ENCODE measurements around the gene SPATA20. TPM values are rescaled to one million over a fixed set of nuclear protein-coding genes. Genes with fewer than 3 reads are reported as not detected.

SPATA20 gene
- total RNA-seq, 1 donor from 2014 or later = 71.7 TPM

GRCh38 chr17:50571681-50572080 lies 24.7 kb downstream of the SPATA20 start:
- Mint-ChIP-seq H3K27ac (no peak overlapping the region), H3K4me1 (peaks cover 29% of the 10 kb centered on the region), H3K9me3 (no peaks in the 10 kb centered on the region), H3K27me3 (ENCODE audit: low read depth) (peaks cover 14% of the 10 kb centered on the region), H3K36me3 (peaks cover 1% of the 10 kb centered on the region), H3K4me3 (no peak overlapping the region)
- no peak for DNase-seq (ENCODE audit: low spot score in 2 of 2, unreplicated experiment in 2 of 2)
- no peak for TF ChIP-seq CTCF (IDR thresholded peaks at IDR 0.05; ENCODE audit: unreplicated experiment)

- no peak for TF ChIP-seq CTCF (IDR thresholded peaks at IDR 0.05; ENCODE audit: unreplicated experiment)
- Mint-ChIP-seq H3K27ac (no peak overlapping the region), H3K4me1 (peaks cover 21% of the 10 kb centered on the region), H3K9me3 (no peaks in the 10 kb centered on the region), H3K4me3 (no peak overlapping the region), H3K36me3 (peaks cover 1% of the 10 kb centered on the region), H3K27me3 (ENCODE audit: low read depth) (peaks cover 5% of the 10 kb centered on the region)
- DNase-seq (ENCODE audit: low spot score in 2 of 2, unreplicated experiment in 2 of 2) = no peak
Measured at GRCh38 chr17:50572541-50572940, 25.6 kb downstream of the SPATA20 start.

- Mint-ChIP-seq H3K9me3 (no peaks in the 10 kb centered on the region), H3K27ac (no peak overlapping the region), H3K4me3 (no peak overlapping the region), H3K36me3 (peaks cover 1% of the 10 kb centered on the region), H3K27me3 (ENCODE audit: low read depth) (no peaks in the 10 kb centered on the region), H3K4me1 (peaks cover 19% of the 10 kb centered on the region)
- TF ChIP-seq CTCF (IDR thresholded peaks at IDR 0.05; ENCODE audit: unreplicated experiment) = no peak
- DNase-seq (ENCODE audit: low spot score in 2 of 2, unreplicated experiment in 2 of 2) = no peak
Measured at GRCh38 chr17:50573866-50574611, 27.1 kb downstream of the SPATA20 start.

- no peaks in the 10 kb centered on the region for H3K27me3 Mint-ChIP-seq (ENCODE audit: low read depth)
- TF ChIP-seq CTCF (IDR thresholded peaks at IDR 0.05; ENCODE audit: unreplicated experiment) = no peak
- peaks cover 1% of the 10 kb centered on the region for H3K36me3 Mint-ChIP-seq
- H3K4me3 Mint-ChIP-seq = no peak overlapping the region
- peaks cover 11% of the 10 kb centered on the region for H3K4me1 Mint-ChIP-seq
- H3K9me3 Mint-ChIP-seq = no peaks in the 10 kb centered on the region
- DNase-seq (ENCODE audit: low spot score in 2 of 2, unreplicated experiment in 2 of 2) = no peak
- H3K27ac Mint-ChIP-seq = no peak overlapping the region
Measured at GRCh38 chr17:50575581-50576210, 28.7 kb downstream of the SPATA20 start.

- Mint-ChIP-seq H3K36me3 (peaks cover 1% of the 10 kb centered on the region), H3K9me3 (no peaks in the 10 kb centered on the region), H3K27me3 (ENCODE audit: low read depth) (no peaks in the 10 kb centered on the region), H3K4me3 (no peak overlapping the region), H3K27ac (no peak overlapping the region), H3K4me1 (peaks cover 4% of the 10 kb centered on the region)
- no peak for DNase-seq (ENCODE audit: low spot score in 2 of 2, unreplicated experiment in 2 of 2)
- TF ChIP-seq CTCF (IDR thresholded peaks at IDR 0.05; ENCODE audit: unreplicated experiment) = no peak
Measured at GRCh38 chr17:50576864-50577263, 29.9 kb downstream of the SPATA20 start.

All from mesothelial cell of epicardium (in vitro differentiated cells).